GM12865 (cell line): ENCODE data around the gene GJB6.

Source experiments
- DNase-seq: peaks from one replicate; pipeline ENCODE4 v3.0.0; 2010; ENCODE audit warnings: low read depth
- H3K4me3 ChIP-seq: 2 replicates; pipeline ENCODE4 v1.5.1; 2011; ENCODE audit warnings: mild to moderate bottlenecking, low read depth, low read length, control low read depth
- CTCF ChIP-seq: IDR thresholded peaks from 2 replicates; pipeline ENCODE4 v1.5.1; 2011; ENCODE audit warnings: low read length, control low read depth, low read depth, inconsistent platforms; ENCODE audit not compliant: insufficient read depth; ENCODE audit errors: missing control alignments

GJB6 gene

DNA sequence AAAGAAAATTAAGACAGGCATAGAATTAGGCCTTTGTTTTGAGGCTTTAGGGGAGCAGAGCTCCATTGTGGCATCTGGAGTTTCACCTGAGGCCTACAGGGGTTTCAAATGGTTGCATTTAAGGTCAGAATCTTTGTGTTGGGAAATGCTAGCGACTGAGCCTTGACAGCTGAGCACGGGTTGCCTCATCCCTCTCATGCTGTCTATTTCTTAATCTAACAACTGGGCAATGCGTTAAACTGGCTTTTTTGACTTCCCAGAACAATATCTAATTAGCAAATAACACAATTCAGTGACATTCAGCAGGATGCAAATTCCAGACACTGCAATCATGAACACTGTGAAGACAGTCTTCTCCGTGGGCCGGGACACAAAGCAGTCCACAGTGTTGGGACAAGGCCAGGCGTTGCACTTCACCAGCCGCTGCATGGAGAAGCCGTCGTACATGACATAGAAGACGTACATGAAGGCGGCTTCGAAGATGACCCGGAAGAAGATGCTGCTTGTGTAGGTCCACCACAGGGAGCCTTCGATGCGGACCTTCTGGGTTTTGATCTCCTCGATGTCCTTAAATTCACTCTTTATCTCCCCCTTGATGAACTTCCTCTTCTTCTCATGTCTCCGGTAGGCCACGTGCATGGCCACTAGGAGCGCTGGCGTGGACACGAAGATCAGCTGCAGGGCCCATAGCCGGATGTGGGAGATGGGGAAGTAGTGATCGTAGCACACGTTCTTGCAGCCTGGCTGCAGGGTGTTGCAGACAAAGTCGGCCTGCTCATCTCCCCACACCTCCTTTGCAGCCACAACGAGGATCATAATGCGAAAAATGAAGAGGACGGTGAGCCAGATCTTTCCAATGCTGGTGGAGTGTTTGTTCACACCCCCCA is 43.2 kb downstream of the GJB6 start:
- peak; percentile 23 for TF ChIP-seq CTCF
- no peak overlapping the region for H3K4me3 ChIP-seq
- peak; percentile 40 for DNase-seq

GRCh38 chr13:20186771-20187170 is 45.3 kb downstream of the GJB6 start:
- no peak overlapping the region for H3K4me3 ChIP-seq
- no peak for TF ChIP-seq CTCF
- no peak for DNase-seq

- no peak for DNase-seq
- TF ChIP-seq CTCF: no peak
- no peak overlapping the region for H3K4me3 ChIP-seq
These were observed 46.6 kb downstream of the GJB6 start for GRCh38 chr13:20185366-20186056.

GRCh38 chr13:20182231-20182846 is 49.8 kb downstream of the GJB6 start:
- peak; percentile 85 for DNase-seq
- peak; percentile 81 for TF ChIP-seq CTCF
- no peak overlapping the region for H3K4me3 ChIP-seq

- no peak overlapping the region for H3K4me3 ChIP-seq
- TF ChIP-seq CTCF: no peak
- no peak for DNase-seq
These were observed 50.9 kb downstream of the GJB6 start for GRCh38 chr13:20181188-20181587.

DNA sequence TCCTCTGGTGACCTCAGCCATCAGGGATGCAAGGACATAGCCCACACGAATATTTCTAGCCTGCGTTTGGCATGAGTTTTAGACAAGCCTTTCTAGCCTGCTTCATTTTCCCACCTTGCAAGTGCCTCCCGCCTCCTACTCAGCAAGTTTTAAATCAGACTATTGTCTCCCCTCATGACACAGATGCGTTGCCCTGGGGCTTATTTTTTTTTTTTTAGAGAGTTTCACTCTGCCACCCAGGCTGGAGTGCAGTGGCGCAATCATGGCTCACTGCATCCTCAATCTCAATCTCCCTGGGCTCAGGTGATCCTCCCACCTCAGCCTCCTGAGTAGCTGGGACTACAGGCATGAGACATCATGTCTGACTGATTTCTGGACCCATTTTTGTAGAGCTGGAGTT is 54.0 kb downstream of the GJB6 start:
- no peak for DNase-seq
- H3K4me3 ChIP-seq: no peak overlapping the region
- TF ChIP-seq CTCF: no peak
